Measurements from ENCODE around the gene CLTCL1. TPM values are rescaled to one million over a fixed set of nuclear protein-coding genes. Genes with fewer than 3 reads are reported as not detected.
"Not testable (repeated sequence)": the region's sequence is repeated elsewhere in the genome, so short reads cannot be mapped to it uniquely, and the experiment has no call there.

The CLTCL1 gene
- total RNA-seq, 1 donor from 2014 or later = 0.84 TPM

GRCh38 chr22:19256362-19256761 is 35.2 kb downstream of the CLTCL1 start:
- intact Hi-C loops (cut with micrococcal nuclease) = not testable (repeated sequence)

GRCh38 chr22:19253143-19253542 is 38.4 kb downstream of the CLTCL1 start:
- intact Hi-C loops (cut with micrococcal nuclease) = no loop called here

- intact Hi-C loops (cut with micrococcal nuclease) = no loop called here
These were observed 46.7 kb downstream of the CLTCL1 start for GRCh38 chr22:19244600-19245352.

- intact Hi-C loops (cut with micrococcal nuclease) = no loop called here
These were observed 48.8 kb downstream of the CLTCL1 start for GRCh38 chr22:19242699-19243098.

GRCh38 chr22:19241593-19241906 is 50.0 kb downstream of the CLTCL1 start:
- intact Hi-C loops (cut with micrococcal nuclease) = no loop called here

- intact Hi-C loops (cut with micrococcal nuclease) = no loop called here
These were observed 50.5 kb downstream of the CLTCL1 start for GRCh38 chr22:19240813-19241592.

GRCh38 chr22:19239464-19239863 is 52.1 kb downstream of the CLTCL1 start:
- intact Hi-C loops (cut with micrococcal nuclease) = no loop called here

GRCh38 chr22:19238900-19239299 is 52.6 kb downstream of the CLTCL1 start:
- intact Hi-C loops (cut with micrococcal nuclease) = no loop called here

- intact Hi-C loops (cut with micrococcal nuclease) = no loop called here
These were observed 55.6 kb downstream of the CLTCL1 start for GRCh38 chr22:19235874-19236273.

GRCh38 chr22:19234126-19234896 is 57.2 kb downstream of the CLTCL1 start:
- intact Hi-C loops (cut with micrococcal nuclease) = no loop called here

GRCh38 chr22:19233189-19233661 is 58.3 kb downstream of the CLTCL1 start:
- intact Hi-C loops (cut with micrococcal nuclease) = no loop called here

- intact Hi-C loops (cut with micrococcal nuclease) = no loop called here
These were observed 58.9 kb downstream of the CLTCL1 start for GRCh38 chr22:19232623-19233022.

GRCh38 chr22:19231986-19232385 is 59.5 kb downstream of the CLTCL1 start:
- intact Hi-C loops (cut with micrococcal nuclease) = no loop called here

GRCh38 chr22:19229600-19229999 is 61.9 kb downstream of the CLTCL1 start:
- intact Hi-C loops (cut with micrococcal nuclease) = no loop called here

- intact Hi-C loops (cut with micrococcal nuclease) = no loop called here
These were observed 63.3 kb downstream of the CLTCL1 start for GRCh38 chr22:19228179-19228578.

GRCh38 chr22:19226428-19226827 is 65.1 kb downstream of the CLTCL1 start:
- intact Hi-C loops (cut with micrococcal nuclease) = no loop called here

- intact Hi-C loops (cut with micrococcal nuclease) = no loop called here
These were observed 66.0 kb downstream of the CLTCL1 start for GRCh38 chr22:19225560-19225959.

GRCh38 chr22:19224985-19225384 is 66.5 kb downstream of the CLTCL1 start:
- intact Hi-C loops (cut with micrococcal nuclease) = no loop called here

GRCh38 chr22:19224557-19224956 is 67.0 kb downstream of the CLTCL1 start:
- intact Hi-C loops (cut with micrococcal nuclease) = no loop called here

- intact Hi-C loops (cut with micrococcal nuclease) = no loop called here
These were observed 67.9 kb downstream of the CLTCL1 start for GRCh38 chr22:19223617-19224016.

GRCh38 chr22:19223110-19223509 is 68.4 kb downstream of the CLTCL1 start:
- intact Hi-C loops (cut with micrococcal nuclease) = no loop called here

All from T-helper 2 cell treated with Interferon-gamma antibody and Interleukin-4, amounts not matched to agents 100 ng/mL and 5 ng/mL, for 36 hours (primary cell).